B cell (primary cell): ENCODE measurements around the gene NPW.

Experiments
- EZH2 ChIP-seq: IDR thresholded peaks from 2 replicates; pipeline ENCODE4 v1.6.1; 2012; ENCODE audit warnings: borderline replicate concordance, low read depth, mild to moderate bottlenecking, moderate library complexity, low read length; ENCODE audit not compliant: insufficient read depth, poor library complexity, severe bottlenecking
- TF ChIP-seq, protein P1 (sequence below): fragments of 200-600 bp; IDR thresholded peaks from one replicate; pipeline ENCODE4 v1.8.0; 2022; ENCODE audit warnings: antibody characterized with exemption, mild to moderate bottlenecking

DNA sequence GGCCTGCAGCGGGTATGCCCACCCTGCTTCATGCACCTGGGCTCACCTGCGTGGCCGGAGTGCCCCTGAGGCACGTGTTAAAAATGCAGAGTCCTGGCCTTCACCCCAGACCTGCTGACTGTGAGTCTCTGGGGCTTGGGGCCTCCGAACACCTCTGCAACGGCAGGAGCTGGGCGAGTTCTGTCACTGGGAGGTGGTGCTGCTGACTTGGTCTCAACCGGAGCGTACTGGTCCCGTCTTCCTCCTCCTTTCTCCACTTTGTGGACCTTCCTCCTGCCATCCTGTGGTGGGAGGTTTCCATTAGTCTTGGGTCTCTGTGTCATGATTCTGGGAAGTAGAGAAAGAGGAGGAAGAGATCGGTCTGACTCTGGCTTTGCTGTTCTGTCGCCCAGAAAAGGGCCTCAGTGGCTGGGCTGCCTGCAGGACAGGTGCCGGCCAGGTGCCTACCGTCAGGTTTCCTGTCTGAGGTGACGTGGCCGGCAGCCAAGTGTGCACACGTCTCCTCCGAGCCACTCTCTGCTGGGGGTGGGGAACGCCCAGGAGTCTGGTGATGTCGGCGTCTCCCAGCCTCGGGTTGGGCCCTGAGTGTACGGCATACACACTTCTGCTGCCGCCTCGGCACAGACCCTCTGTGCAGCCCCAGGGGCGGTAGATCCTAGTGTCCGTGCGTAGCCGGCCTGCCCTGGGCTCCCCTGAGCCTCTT, 35.1 kb downstream of the NPW start:
- TF ChIP-seq EZH2: no peak
- TF ChIP-seq, protein P1, sequence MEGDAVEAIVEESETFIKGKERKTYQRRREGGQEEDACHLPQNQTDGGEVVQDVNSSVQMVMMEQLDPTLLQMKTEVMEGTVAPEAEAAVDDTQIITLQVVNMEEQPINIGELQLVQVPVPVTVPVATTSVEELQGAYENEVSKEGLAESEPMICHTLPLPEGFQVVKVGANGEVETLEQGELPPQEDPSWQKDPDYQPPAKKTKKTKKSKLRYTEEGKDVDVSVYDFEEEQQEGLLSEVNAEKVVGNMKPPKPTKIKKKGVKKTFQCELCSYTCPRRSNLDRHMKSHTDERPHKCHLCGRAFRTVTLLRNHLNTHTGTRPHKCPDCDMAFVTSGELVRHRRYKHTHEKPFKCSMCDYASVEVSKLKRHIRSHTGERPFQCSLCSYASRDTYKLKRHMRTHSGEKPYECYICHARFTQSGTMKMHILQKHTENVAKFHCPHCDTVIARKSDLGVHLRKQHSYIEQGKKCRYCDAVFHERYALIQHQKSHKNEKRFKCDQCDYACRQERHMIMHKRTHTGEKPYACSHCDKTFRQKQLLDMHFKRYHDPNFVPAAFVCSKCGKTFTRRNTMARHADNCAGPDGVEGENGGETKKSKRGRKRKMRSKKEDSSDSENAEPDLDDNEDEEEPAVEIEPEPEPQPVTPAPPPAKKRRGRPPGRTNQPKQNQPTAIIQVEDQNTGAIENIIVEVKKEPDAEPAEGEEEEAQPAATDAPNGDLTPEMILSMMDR: no peak
